Measurements from ENCODE around the gene PCA3. TPM values are rescaled to one million over a fixed set of nuclear protein-coding genes. Genes with fewer than 3 reads are reported as not detected.

Gene PCA3
- total and polyA plus RNA-seq, 2 donors (not counting 1 experiment from before 2014, with no cell fraction given): 0.09 TPM; not detected in 1

- no peak overlapping the region for H3K4me3 ChIP-seq (ENCODE audit: control extremely low read depth in 1 of 5, extremely low read depth in 1 of 5, insufficient read depth in 1 of 5, low read depth in 2 of 5, low read length in 4 of 5)
- H3K27me3 ChIP-seq (replicated peaks in 1 of 4; ENCODE audit: control extremely low read depth in 1 of 4, control insufficient read depth in 3 of 4, insufficient read depth in 4 of 4, low read length in 3 of 4): no peaks in the 10 kb centered on the region
- H3K79me2 ChIP-seq (ENCODE audit: control insufficient read depth, insufficient read depth, low read length): no peaks in the 10 kb centered on the region
- no peak overlapping the region for H2AFZ ChIP-seq (ENCODE audit: insufficient read depth, low read depth, low read length, poor library complexity, severe bottlenecking)
- H3K27ac Mint-ChIP-seq: no peak overlapping the region
- no peak overlapping the region for H3K4me3 Mint-ChIP-seq
- intact Hi-C loops (cut with micrococcal nuclease): no loop called here
- no peak overlapping the region for H3K9ac ChIP-seq (ENCODE audit: low read length)
- POLR2A ChIA-PET: no interaction called here
- 96% methylated on average over 7 of the region's 7 CpGs for WGBS (ENCODE audit: insufficient coverage)
- CTCF ChIA-PET: no interaction called here
- H3K36me3 ChIP-seq (replicated peaks in 1 of 2; ENCODE audit: control extremely low read depth in 1 of 2, control insufficient read depth in 1 of 2, extremely low read depth in 1 of 2, insufficient read depth in 2 of 2, low read length in 1 of 2): no peaks in the 10 kb centered on the region
- no peak overlapping the region for H3K27ac ChIP-seq (ENCODE audit: low read length in 2 of 2)
- ATAC-seq (ENCODE audit: low read depth) (no peak), DNase-seq (no peak)
- peaks cover 18% of the 10 kb centered on the region for H3K27me3 Mint-ChIP-seq
- no peaks in the 10 kb centered on the region for H4K20me1 ChIP-seq (ENCODE audit: control insufficient read depth, insufficient read depth, low read length, poor library complexity, severe bottlenecking)
- no peaks in the 10 kb centered on the region for H3K4me1 ChIP-seq (ENCODE audit: control insufficient read depth in 2 of 2, insufficient read depth in 2 of 2, low read length in 2 of 2)
- H3K4me1 Mint-ChIP-seq: no peaks in the 10 kb centered on the region
- H3K9me3 Mint-ChIP-seq (ENCODE audit: insufficient read depth): no peaks in the 10 kb centered on the region
- TF ChIP-seq CTCF (IDR thresholded peaks at IDR 0.05) (no peak), EZH2 (IDR thresholded peaks at IDR 0.05; ENCODE audit: borderline replicate concordance, insufficient read depth, low read depth, low read length, poor library complexity, severe bottlenecking) (no peak)
- H3K4me2 ChIP-seq (replicated peaks; ENCODE audit: low read depth, low read length, poor library complexity, severe bottlenecking): no peak overlapping the region
- H3K9me3 ChIP-seq (ENCODE audit: control extremely low read depth in 1 of 3, control insufficient read depth in 2 of 3, insufficient read depth in 1 of 3, low read length in 2 of 3): no peaks in the 10 kb centered on the region
Observed at GRCh38 chr9:76803762-76804161, 39.5 kb downstream of the PCA3 start.

- H3K36me3 ChIP-seq (replicated peaks in 1 of 2; ENCODE audit: control extremely low read depth in 1 of 2, control insufficient read depth in 1 of 2, extremely low read depth in 1 of 2, insufficient read depth in 2 of 2, low read length in 1 of 2): no peaks in the 10 kb centered on the region
- no peak overlapping the region for H2AFZ ChIP-seq (ENCODE audit: insufficient read depth, low read depth, low read length, poor library complexity, severe bottlenecking)
- H3K4me1 ChIP-seq (ENCODE audit: control insufficient read depth in 2 of 2, insufficient read depth in 2 of 2, low read length in 2 of 2): no peaks in the 10 kb centered on the region
- H4K20me1 ChIP-seq (ENCODE audit: control insufficient read depth, insufficient read depth, low read length, poor library complexity, severe bottlenecking): no peaks in the 10 kb centered on the region
- H3K9me3 Mint-ChIP-seq (ENCODE audit: insufficient read depth): no peaks in the 10 kb centered on the region
- TF ChIP-seq EZH2 (IDR thresholded peaks at IDR 0.05; ENCODE audit: borderline replicate concordance, insufficient read depth, low read depth, low read length, poor library complexity, severe bottlenecking) (no peak), CTCF (IDR thresholded peaks at IDR 0.05) (no peak)
- no peak overlapping the region for H3K9ac ChIP-seq (ENCODE audit: low read length)
- no peaks in the 10 kb centered on the region for H3K79me2 ChIP-seq (ENCODE audit: control insufficient read depth, insufficient read depth, low read length)
- H3K9me3 ChIP-seq (ENCODE audit: control extremely low read depth in 1 of 3, control insufficient read depth in 2 of 3, insufficient read depth in 1 of 3, low read length in 2 of 3): no peaks in the 10 kb centered on the region
- WGBS (ENCODE audit: insufficient coverage): 74% methylated on average over 5 of the region's 5 CpGs
- no peak for DNase-seq
- CTCF ChIA-PET: interaction anchor here (1.9 kb wide), 1 partner anchor 342 kb away, joined by 8 read pairs; no protein-coding TSS in a partner anchor
- ATAC-seq (ENCODE audit: low read depth): no peak
- H3K27ac ChIP-seq (ENCODE audit: low read length in 2 of 2): no peak overlapping the region
- no peak overlapping the region for H3K27ac Mint-ChIP-seq
- intact Hi-C loops (cut with micrococcal nuclease): no loop called here
- H3K4me3 ChIP-seq (ENCODE audit: control extremely low read depth in 1 of 5, extremely low read depth in 1 of 5, insufficient read depth in 1 of 5, low read depth in 2 of 5, low read length in 4 of 5): no peak overlapping the region
- no peak overlapping the region for H3K4me3 Mint-ChIP-seq
- no peaks in the 10 kb centered on the region for H3K4me1 Mint-ChIP-seq
- POLR2A ChIA-PET: no interaction called here
- peaks cover 0 to 7% (median 0%) of the 10 kb centered on the region in 4 experiments for H3K27me3 ChIP-seq (replicated peaks in 1 of 4; ENCODE audit: control extremely low read depth in 1 of 4, control insufficient read depth in 3 of 4, insufficient read depth in 4 of 4, low read length in 3 of 4)
- peaks cover 31% of the 10 kb centered on the region for H3K27me3 Mint-ChIP-seq
- H3K4me2 ChIP-seq (replicated peaks; ENCODE audit: low read depth, low read length, poor library complexity, severe bottlenecking): no peak overlapping the region
Observed at GRCh38 chr9:76808636-76809035, 44.4 kb downstream of the PCA3 start.

Data from B cell (primary cell).